Measurements from ENCODE around the gene CAPN10.

GRCh38 chr2:240611601-240612210 lies 25.2 kb downstream of the CAPN10 start:
- TF ChIP-seq ZNF274 (IDR thresholded peaks at IDR 0.05; ENCODE audit: low read depth, low read length) = no peak
- TF ChIP-seq YY1 (IDR thresholded peaks at IDR 0.05; ENCODE audit: insufficient read depth, insufficient read length) = no peak

All from NT2/D1 (cell line).